Central memory CD4-positive, alpha-beta T cell (primary cell): ENCODE measurements around the gene RHNO1.

Experiments
- DNase-seq: peaks from one replicate; pipeline ENCODE4 v3.0.0; 2022

Gene RHNO1

DNA sequence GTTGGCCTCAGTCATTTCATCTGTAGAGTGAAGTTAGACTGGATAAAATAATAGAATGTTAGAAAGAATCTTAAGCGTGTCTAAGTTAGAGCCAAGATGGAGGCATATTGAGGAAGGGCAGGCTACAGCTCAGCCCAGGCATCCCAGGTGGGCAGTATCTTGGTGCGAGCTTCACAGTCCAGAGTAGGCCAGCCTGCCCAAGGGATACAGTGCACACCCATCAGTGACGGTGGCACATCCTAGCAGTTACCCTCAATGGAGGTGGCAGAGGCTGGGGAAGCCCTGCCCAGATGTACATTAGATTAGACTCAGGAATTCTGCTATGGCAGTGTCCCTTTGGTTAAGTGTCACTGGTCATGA lies 35.2 kb downstream of the RHNO1 start:
- no peak for DNase-seq

DNA sequence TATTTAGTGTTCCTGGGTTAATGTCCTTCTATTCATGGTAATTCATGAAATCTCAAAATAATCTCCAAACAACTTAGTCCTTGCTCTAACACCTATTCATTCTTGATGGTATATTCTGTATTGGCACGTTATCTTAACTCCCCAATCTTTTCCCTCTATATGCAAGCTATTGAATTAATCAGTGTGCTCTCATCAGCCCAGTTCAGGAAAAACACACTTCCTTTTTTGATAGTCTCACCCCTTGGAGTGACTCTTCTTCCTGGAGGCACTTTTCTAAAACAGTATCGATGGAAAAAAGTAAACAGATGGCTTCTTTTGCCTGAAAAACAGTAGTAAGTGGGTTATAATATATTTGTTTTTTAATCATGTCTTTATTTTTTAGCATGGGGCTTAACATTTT lies 42.2 kb downstream of the RHNO1 start:
- no peak for DNase-seq

DNA sequence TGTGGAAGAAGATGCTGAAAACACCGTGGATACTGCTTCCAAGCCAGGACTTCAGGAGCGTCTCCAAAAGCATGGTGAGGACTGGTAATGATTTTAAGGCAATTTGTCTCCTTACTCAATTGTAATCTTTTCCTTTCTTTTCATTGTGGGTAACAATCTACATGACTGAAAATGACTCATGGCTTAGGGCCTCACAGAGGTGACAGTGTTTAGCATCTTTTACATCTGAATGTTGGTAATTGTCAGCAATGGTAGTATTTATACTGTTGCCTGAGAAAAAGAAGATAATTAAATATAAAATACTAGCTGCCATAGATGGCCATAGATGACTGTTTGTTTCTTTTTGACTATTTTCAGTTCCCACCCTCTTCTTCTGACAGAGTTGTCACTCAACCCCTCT lies 45.3 kb downstream of the RHNO1 start:
- DNase-seq, result no peak

DNA sequence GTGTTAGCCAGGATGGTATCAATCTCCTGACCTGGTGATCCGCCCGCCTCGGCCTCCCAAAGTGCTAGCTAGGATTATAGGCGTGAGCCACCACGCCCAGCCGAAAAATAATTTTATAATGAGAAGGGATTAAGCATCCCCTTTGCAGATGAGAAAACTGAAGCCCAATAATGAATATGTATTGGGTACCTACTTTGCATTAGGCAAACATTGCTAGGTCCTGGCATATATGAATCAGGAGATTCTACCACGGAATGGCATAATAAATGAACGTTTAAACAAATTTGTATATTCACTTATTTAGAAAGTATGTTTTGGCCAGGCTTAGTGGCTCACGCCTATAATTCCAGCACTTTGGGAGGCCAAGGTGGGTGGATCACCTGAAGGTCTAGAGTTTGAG lies 46.0 kb downstream of the RHNO1 start:
- DNase-seq, result no peak

DNA sequence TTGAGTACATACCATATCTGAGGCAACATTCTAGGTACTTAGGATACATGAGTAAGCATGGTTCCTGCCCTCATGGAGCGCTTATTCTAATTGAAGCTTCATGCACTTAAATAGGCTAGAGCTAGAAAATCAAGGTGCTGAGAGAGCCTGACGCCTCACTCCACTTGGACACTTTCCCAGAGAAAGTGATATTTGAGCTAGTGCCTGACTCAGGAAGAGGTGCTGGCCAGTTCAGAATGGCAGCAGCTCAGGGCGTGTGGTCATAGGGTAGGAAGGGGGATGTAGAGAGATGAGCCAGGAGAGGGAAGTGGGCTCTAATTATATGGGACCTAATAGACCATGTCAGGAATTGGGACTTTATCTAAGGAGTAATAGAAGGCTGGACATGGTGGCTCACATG lies 47.0 kb downstream of the RHNO1 start:
- no peak for DNase-seq

DNA sequence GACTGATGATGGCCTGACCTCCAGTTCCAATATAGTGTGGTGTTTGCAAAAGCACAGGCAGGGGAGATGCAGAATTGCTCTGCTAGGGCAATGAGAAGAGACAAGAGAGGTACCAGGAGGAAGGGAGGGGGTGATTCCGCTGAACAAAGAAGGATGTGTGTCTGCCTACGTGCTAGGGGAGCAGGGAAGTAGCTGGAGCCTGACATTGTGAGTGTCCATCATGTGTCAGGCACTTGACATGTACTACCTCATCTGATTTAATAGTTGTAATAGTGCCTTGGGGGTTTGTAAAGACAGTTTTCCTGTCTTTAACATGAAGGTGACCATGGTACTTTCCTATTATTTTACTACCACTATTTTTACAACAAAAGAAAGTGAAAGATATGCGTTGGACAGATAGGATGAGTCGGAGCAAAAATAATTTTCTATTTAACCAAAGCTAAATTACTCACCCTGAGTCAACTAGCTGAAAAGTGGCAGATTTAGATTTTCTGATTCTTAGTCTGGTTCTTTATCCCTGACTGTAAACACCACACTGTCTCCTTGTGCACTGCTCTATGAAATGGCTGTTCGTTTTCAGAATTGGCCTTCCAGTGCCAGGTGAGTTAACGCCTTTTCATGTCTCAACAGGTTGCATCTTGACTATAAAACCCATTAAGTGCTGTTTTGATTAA lies 48.4 kb downstream of the RHNO1 start:
- no peak for DNase-seq

DNA sequence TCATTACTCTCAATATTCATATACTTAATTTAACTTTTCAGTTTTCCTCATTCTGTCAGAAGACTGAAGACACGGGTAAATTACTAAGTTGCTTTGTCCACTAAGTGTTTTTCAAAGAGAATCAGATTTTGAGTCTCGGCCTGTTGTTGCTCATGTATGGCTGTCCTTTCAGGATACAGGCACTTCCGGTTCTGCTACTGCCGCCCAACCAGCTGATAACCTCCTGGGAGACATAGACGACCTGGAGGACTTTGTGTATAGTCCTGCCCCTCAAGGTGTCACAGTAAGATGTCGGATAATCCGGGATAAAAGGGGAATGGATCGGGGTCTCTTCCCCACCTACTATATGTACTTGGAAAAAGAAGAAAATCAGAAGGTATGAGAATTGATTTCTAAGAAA lies 53.8 kb downstream of the RHNO1 start:
- no peak for DNase-seq

DNA sequence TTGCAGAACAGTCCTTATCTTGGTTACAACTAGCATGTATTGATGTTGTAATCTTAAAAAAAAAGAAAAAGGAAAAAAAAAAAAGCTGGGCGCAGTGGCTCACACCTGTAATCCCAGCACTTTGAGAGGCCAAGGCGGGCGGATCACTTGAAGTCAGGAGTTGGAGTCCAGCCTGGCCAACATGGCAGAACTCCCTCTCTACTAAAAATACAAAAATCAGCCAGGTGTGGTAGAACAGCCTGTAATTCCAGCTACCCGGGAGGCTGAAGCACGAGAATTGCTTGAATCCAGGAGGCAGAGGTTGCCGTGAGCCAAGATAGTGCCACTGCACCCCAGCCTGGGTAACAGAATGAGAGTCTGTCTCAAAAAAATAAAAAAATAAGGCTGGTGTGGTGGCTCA lies 56.6 kb downstream of the RHNO1 start:
- no peak for DNase-seq

DNA sequence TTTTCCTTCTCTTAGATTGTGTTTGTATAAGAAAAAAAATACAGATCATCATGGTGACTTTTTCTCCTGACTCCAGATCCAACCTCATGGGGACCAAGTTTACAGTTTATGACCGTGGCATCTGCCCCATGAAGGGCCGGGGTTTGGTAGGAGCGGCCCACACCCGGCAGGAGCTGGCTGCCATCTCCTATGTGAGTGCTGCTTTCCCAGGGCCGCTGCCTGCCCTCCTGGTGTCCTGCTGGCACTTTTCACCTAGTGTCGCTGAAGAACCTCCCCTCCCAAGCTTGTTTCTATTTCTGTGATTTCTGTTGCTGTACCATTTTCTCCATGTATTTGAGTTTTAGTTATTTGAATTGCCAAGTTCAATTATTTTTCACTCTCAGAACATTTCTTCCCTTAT lies 57.3 kb downstream of the RHNO1 start:
- no peak for DNase-seq

DNA sequence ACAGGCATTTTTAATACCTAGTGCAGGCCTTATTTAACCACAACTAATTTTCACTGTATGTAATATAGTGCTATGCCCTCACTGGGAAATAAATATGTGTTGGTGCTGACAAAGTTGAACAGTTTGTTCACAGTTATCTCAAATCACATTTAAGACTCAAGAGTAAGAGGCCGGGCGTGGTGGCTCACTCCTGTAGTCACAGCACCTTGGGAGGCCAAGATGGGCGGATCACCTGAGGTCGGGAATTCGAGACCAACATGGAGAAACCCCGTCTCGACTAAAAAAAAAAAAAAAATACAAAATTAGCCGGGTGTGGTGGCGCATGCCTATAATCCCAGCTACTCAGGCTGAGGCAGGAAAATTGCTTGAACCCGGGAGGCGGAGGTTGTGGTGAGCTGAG lies 59.3 kb downstream of the RHNO1 start:
- DNase-seq, result no peak

DNA sequence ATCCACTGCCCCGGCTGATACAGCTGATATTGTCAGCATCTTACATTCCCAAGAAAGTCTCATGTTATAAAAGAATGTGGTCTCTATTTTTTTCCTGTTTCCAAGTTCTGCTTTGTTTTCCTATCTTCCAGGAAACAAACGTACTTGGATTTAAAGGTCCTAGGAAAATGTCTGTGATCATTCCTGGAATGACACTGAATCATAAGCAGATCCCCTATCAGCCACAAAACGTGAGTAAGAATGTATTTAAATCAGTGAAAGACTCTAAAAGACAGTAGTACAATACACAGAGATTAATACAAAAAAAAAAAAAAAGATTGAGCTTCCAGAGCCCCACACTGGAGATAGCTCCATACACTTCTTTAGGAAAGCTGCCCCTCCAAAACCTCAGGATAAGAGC lies 60.5 kb downstream of the RHNO1 start:
- DNase-seq, result no peak
